GM21825 (cell line): ENCODE results near the gene NLRP5.
"Not testable (repeated sequence)": the region's sequence is repeated elsewhere in the genome, so short reads cannot be mapped to it uniquely, and the experiment has no call there.

Source experiments
- ATAC-seq: cut with Tn5 transposase; IDR thresholded peaks from one replicate; pipeline ENCODE4 v1.9.1; 2021; ENCODE audit warnings: mild to moderate bottlenecking, moderate library complexity; ENCODE audit not compliant: unreplicated experiment

NLRP5 gene

DNA sequence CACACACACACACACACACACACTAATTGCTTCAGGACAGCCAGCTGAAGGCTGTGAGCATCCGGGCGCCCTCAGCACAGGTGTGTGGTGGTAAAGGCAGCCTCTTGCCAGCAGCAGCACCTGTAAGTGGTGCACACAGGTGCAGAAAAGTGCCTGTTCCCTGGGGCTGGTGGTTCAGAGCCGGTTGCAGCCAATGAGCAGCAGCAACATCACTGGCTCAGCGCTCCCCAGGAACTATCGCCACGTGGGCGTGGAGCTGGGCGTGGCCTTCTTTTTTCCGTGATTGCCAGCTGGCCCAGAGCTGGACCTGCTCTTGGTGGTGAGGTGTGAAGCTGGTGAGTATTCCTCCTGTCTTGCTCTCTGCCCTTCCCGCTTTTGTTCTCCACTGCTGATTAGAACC lies at the start of gene NLRP5:
Gene NLRP5 (plus strand): TSS at position 289 of the 400 bp plus-strand sequence.
- no peak for ATAC-seq

DNA sequence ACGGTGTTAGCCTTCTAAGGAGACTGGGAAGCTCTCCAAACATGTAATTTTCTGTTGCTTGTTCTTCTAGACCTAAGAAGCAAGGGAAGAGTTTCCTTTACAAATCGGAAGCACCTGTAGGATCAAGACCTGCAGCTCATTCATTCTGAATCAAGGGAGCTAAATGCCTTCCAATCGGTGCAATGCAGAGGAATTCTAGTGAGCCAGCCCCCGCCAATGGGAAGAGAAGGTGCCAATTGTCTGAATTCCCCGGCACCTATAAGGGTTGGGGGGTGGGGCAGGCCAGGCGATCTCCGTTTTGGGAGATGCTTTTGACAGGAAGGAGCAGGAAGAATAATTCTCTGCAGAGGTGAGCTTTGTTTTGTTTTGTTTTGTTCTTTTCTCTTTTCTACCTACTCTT lies 47.4 kb upstream of the NLRP5 start:
- no peak for ATAC-seq

DNA sequence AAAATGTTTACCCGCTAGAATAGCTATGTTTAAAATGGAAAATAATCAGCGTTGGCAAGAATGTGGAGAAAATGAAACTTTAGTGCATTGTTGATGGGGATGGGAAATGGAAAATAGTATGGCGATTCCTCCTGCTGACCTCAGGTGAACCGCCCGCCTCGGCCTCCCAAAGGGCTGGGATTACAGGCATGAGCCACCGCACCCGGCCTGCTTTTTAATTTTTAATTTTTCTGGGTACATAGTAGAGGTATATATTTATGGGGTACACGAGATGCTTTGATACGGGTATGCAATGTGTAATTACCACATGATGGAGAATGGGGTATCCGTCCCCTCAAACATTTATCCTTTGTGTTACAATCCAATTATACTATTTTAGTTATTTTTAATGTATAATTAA lies 46.3 kb upstream of the NLRP5 start:
- no peak for ATAC-seq

DNA sequence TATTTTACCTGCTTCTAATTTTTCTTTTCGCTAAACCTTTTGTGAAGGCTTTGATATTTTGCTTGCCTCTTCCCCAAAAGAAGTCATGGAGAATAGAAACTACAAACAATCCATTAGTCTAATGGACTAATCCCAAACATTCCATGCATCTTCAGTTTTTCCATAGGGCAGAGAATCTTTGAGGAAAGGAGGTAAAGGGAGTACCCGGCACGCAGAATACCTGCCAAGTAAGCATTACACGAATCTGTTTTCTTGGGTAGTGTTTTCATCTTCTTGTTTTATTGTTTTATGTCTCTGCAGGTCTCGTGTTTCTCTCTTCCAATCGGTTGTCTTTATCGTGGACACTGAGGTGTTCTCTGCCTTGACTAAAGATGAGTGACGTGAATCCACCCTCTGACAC lies 39.0 kb upstream of the NLRP5 start, which contains the start of gene NLRP8:
Gene NLRP8 (plus strand): TSS at position 301 of the 400 bp plus-strand sequence.
- no peak for ATAC-seq

DNA sequence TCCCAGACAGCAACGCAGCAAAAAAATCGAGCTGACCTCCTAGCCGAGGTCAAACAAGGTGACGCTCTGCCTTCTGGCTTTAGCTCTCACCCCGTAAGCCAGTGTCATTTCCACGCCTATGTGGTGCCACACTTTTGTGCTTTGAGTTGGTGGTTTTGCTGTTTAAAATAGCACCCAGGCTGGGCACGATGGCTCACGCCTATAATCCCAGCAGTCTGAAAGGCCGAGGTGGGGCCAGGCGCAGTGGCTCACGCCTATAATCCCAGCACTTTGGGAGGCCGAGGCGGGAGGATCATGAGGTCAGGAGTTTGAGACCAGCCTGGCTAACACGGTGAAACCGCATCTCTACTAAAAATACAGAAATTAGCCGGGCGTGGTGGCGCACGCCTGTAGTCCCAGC lies 36.0 kb upstream of the NLRP5 start:
- ATAC-seq = not testable (repeated sequence)

DNA sequence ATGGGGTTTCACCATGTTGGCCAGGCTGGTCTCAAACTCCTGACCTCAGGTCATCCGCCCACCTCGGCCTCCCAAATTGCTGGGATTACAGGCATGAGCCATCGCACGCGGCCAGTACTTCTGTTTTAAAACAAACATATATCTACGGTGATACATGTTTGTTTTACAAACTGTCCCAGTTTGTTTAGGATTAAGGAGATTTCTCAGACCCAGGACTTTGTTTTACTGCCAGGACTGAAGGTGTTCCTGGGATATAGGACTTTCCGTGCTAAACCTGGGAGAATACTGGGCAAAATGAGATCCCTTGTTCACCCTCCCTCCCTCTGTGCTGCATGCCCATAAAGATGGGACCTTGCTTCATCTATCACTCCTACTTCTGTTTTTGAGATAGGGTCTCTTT lies 30.1 kb upstream of the NLRP5 start:
- ATAC-seq = no peak

DNA sequence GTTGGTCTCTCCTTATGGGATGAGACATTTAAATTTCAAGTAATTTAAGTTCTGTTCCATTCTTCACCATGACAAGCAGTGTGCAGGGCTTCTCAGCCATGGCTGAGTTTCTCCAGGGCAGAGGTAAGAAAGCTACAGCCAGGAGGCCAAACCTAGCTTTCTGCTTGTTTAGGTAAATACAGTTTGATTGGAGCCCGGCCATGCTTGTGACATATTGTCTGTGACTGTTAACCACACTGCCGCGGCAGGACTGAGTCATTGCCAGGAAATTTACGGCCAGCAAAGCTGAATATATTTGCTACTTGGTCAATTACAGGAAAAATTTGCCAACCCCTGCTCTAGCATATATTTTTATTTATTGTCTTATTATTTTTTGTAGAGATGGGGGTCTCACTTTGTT lies 28.2 kb upstream of the NLRP5 start:
- no peak for ATAC-seq

DNA sequence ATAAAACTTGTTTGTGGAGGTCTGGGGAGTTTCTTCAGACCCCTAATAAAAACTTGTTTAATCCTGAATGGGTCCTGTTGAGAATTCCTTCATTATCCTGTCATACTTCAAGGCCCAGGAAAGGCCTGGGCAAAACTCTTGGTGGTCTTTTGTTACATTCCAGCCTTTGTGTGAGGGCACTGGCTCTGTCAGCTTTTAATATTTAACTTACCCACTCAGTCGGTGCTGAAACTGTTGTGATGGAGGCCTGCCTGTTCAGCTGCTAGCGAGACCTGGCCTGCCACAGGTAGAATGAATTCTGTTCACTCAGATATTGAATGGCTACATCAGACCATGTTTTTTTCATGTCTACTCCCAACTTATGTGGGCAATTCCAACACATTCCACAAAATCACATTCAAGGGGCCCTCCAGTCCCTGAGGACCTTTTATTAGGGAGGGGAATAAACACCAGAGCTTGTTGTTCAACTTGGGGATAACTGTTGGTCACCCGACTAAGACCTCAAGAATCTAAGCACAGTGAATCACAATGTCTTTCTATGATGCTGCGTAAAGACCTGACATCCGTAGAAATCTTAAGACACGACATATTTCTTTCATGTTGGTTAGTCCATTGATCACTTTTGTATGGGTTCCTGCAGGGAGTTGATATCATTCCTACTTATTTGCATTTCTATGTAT lies 26.4 kb upstream of the NLRP5 start:
- no peak for ATAC-seq

DNA sequence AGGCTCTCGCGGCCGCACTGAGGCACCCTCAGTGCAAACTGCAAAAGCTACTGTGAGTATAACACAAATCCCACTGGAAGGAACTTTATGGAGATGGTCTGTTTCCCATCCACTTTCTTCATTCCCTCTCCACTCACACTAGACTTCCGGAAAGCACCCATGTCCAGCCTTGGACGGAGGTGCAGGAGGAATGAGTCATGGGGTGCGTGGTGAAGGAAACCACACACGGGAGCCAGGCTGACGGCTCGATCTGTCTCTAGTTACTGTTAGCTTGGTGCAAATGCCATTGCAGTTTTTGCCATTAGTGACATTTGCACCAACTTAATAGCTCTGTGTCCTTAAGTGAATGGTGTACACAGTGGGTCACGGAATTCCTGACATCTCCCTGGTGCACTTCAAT lies 24.4 kb upstream of the NLRP5 start:
- no peak for ATAC-seq

DNA sequence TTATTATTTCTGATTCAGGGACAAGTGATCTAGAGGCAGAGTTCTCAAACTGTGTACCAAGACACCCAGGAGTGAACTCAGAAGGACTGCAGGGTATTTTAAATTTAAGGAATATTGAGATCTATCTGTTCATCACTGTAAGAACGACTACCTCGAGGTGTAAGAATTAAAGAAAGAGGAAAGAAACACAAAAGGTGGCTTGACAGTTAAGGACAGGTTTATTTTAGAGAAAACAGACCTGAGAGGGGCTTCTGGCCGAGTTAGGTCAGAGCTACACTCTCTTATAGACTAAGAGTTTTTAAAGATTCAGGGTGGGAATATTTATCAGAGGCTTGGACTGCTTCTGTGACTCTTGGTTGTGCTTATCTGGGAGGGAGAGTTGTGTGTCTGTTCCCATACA lies 12.6 kb upstream of the NLRP5 start:
- no peak for ATAC-seq

DNA sequence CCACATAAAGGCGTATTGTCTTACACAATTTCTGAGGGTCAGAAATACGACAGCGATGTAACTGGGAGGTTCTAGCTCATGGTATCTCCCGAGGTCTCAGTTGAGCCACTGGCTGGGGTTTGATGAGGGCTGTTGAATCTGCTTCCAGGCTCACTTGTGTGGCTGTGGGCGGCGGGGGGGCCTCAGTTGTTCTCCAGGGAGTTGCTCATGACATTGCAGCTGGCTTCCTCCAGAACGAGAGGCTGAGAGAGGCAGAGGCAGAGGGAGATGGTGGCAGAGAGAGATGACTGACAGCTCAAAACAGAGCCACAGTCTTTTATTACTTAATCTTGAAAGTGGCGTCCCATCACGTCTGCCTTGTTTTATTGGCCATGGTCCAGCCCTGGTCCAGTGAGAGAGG lies 6.2 kb upstream of the NLRP5 start:
- ATAC-seq = no peak

DNA sequence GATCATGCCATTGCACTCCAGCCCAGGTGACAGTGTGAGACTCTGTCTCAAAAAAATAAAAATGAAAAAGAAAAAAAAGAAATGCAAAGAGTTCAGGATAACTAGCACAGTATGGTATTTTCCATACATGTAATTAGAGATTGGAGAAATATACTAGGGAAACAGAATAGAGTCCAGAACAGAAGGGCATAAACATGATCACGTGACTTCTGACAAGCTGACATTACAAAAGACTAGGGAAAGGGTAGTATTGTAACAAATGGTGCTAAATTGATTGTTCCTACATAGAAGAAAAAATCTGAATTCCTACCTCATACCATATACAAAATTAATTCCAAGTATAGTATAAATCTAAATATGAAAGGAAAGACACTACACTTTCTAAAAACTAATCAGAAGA lies 1.3 kb upstream of the NLRP5 start:
- no peak for ATAC-seq

DNA sequence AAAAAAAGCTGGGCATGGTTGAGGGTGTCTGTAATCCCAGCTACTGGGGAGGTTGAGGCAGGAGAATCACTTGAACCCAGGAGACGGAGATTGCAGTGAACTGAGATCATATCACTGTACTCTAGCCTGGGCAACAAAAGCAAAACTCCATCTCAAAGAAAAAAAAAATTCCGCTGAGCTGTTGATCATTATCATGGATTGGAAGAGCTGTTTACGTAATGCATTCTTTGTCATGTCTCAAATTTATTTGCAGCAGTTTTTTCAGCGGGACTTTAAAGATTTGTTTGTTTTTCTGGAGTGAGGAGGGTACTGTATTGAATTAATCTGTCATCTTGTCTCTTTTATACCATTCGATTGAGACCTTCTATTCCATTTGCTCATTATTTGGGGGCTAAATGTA lies 4.3 kb downstream of the NLRP5 start:
- no peak for ATAC-seq

DNA sequence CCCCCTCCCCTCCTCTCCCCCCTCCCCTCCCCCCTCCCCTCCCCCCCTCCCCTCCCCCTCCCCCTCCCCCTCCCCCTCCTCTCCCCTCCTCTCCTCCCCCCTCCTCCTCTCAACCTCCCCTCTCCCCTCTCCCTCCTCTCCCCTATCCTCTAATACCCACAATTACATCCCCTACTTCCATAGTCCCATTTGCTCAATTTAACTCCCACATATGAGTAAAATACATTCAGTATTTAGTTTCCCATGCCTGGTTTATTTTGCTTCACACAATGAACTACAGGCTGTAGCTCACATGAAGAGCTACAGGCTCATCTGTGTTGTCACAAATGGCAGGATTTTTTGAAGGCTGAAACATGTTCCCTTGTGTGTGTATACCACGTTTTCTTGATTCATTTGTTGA lies 6.9 kb downstream of the NLRP5 start:
- no peak for ATAC-seq

DNA sequence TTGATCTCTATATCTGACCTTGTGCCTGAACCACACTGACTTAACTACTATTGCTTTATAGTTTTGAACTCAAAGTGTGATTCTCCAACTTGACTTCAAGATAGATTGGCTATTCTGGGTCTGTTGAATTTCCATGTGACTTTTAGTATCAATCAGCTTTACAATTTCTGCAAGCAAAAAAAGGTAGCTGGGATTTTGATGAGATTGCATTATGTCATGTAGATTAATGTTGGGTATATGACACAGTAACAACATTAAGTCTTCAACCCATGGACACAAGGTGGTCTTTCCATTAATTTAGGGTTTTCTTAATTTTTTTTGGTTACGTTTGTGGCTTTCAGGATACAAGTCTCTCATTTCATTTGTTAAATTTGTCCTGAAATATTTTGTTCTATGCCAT lies 28.2 kb downstream of the NLRP5 start:
- ATAC-seq = no peak

DNA sequence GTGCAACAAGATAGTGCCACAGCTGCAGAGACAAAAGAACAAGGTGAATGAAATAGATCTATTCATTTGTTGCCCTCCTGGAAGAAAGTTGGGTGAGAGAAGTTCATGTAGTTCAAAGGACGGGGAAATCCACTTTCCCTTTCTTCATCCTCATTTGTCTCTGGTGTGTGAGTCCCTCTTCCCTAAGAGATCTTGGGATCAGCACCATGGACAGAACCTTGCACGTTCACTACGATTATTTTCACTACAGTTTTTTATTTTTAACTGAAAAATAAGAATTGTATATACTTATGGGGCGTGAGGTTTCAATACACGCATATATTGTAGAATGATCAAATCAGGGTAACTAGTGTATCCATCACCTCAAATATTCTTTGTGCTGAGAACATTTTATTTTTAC lies 29.2 kb downstream of the NLRP5 start:
- no peak for ATAC-seq

DNA sequence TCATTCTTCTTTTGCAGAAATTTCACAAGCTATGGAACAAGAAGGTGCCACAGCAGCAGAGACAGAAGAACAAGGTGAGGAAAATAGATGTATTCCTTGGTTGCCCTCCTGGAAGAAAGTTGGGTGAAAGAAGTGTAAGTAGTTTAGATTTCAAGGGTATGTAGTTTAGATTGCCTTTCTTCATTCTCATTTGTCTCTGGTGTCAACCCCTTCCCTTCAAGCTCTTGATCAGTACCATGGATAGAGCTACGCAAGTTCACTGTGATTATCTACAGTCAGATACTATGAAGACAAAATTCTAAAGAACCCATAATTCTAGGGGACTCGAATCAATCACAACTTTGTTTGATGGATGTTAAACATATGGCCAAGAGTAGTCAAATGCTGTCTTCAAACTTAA lies 32.8 kb downstream of the NLRP5 start:
- ATAC-seq = not testable (repeated sequence)

DNA sequence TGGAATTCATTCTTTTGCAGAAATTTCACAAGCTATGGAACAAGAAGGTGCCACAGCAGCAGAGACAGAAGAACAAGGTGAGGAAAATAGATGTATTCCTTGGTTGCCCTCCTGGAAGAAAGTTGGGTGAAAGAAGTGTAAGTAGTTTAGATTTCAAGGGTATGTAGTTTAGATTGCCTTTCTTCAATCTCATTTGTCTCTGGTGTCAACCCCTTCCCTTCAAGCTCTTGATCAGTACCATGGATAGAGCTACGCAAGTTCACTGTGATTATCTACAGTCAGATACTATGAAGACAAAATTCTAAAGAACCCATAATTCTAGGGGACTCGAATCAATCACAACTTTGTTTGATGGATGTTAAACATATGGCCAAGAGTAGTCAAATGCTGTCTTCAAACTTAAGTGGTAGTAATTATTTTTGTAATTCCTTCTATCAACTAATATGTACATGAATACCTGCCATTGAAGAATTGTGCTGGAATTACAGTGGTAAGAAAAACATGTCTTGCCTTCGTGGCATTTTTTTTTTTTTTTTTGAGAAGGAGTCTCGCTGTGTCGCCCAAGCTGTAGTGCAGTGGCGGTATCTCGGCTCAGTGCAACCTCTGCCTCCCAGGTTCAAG lies 33.9 kb downstream of the NLRP5 start:
- not testable (repeated sequence) for ATAC-seq

DNA sequence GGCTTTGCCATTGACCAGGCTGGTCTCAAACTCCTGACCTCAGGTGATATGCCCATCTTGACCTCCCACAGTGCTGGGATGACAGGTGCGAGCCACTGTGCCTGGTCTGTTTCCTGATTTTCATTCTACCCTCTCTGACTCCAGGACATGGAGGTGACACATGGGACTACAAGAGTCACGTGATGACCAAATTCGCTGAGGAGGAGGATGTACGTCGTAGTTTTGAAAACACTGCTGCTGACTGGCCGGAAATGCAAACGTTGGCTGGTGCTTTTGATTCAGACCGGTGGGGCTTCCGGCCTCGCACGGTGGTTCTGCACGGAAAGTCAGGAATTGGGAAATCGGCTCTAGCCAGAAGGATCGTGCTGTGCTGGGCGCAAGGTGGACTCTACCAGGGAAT lies 40.2 kb downstream of the NLRP5 start:
- no peak for ATAC-seq

DNA sequence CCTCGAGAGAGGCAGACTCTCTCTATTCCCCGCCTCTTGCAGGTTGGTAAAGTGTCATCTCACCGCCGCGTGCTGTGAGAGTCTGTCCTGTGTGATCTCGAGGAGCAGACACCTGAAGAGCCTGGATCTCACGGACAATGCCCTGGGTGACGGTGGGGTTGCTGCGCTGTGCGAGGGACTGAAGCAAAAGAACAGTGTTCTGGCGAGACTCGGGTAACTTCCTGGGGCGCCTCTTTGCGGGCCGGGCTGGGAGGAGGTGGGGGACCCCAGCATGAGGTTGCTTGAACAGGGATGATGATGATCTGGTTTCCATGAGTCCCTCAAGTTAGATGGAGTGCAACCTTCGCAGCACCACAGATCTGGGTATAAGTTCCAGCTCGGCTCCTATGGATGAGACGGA lies 67.0 kb downstream of the NLRP5 start:
- no peak for ATAC-seq

DNA sequence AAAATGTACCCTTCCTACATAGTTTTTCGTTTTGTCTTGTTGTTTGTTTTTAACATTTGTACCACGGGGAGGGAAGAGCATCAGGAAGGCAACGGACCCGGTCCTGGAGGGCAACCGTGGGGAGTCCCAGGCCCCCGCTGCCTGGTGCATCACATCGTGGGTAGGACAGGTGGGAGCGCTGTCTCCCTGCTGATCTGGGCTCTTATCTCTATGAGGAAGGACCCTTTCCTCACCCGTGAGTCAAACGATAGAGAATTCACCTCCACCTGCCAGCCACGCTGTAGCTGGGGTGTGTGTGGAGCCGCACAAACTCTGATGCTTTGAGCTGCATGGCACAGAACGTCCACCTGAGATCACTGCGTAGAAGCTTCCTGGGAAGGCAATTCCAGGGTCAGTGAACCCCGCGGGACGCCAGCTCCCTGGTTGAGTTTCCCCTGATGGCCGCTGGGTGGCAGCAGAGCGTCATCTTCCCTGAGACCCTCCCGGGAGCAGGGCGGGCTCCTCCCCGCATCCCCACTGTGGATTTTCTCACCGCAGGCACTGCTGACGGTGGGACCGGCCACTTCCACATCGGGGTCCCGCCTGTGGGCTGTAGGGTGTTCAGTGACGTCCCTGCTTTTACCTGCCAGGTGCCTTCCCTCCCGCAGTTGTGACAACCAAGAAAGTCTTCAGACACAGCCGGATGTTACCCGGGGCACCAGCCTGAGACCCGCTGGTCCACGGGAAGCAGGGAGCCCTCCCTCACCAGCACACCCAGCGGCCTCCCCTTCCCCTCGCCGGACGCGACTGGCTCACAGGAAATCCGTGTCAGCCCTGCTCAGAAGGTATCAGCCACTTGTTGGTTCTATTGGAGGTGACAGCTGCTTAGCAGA lies 79.8 kb downstream of the NLRP5 start:
- ATAC-seq = no peak

DNA sequence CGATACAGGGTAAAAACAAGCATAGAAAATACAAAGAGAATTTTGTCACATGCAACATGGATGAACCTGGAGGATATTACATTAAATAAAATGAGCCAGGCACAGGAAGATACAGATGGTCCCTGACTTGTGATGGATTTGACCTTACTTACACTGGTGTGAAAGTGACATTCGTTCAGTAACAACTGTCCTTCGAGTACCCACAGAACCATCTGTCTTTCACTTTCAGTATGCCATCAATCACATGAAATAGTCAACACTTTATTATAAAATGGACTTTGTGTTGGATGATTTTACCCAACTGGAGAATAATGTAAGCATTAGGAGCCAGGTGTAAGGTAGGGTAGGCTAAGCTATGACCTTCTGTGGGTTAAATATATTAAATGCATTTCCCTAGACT lies 83.1 kb downstream of the NLRP5 start:
- no peak for ATAC-seq
